GM23338 (cell line): ENCODE results near the gene CACTIN. TPM values are rescaled to one million over a fixed set of nuclear protein-coding genes. Genes with fewer than 3 reads are reported as not detected.

Source experiments
- ATAC-seq: fragments of 200-7000 bp; cut with Tn5 transposase; 3 replicates; pipeline ENCODE4 v1.9.1; 2020
- DNase-seq: peaks from one replicate; pipeline ENCODE4 v3.0.0-alpha.2; 2015; ENCODE audit warnings: low spot score
- H2AFZ ChIP-seq: fragments of 200-600 bp; sonication (generic); 2 replicates; pipeline ENCODE4 v1.8.0; 2016; ENCODE audit warnings: antibody characterized with exemption, mild to moderate bottlenecking, moderate library complexity
- H3F3A ChIP-seq: fragments of 200-600 bp; sonication (generic); replicated peaks from 2 replicates; pipeline ENCODE4 v1.8.0; 2017; ENCODE audit warnings: antibody characterized with exemption, mixed run types, low read depth
- H3K27ac ChIP-seq: fragments of 200-600 bp; sonication (generic); 2 replicates; pipeline ENCODE4 v1.6.1; 2016; ENCODE audit warnings: low read depth
- H3K27me3 ChIP-seq: fragments of 200-600 bp; sonication (generic); 2 replicates; pipeline ENCODE4 v1.8.0; 2016; ENCODE audit warnings: mild to moderate bottlenecking, mixed run types, moderate library complexity; ENCODE audit not compliant: insufficient read depth
- H3K36me3 ChIP-seq: fragments of 200-600 bp; sonication (generic); 2 replicates; pipeline ENCODE4 v1.8.0; 2016; ENCODE audit warnings: mild to moderate bottlenecking; ENCODE audit not compliant: insufficient read depth
- H3K4me1 ChIP-seq: fragments of 200-600 bp; sonication (generic); 2 replicates; pipeline ENCODE4 v1.8.0; 2016; ENCODE audit warnings: mild to moderate bottlenecking, moderate library complexity; ENCODE audit not compliant: insufficient read depth
- H3K4me2 ChIP-seq: fragments of 200-600 bp; sonication (generic); 2 replicates; pipeline ENCODE4 v1.7.1; 2017; ENCODE audit warnings: mixed run types
- H3K4me3 ChIP-seq: fragments of 200-600 bp; sonication (generic); 2 replicates; pipeline ENCODE4 v1.6.1; 2016; ENCODE audit warnings: mixed run types
- H3K79me2 ChIP-seq: fragments of 200-600 bp; sonication (generic); replicated peaks from 2 replicates; pipeline ENCODE4 v1.8.0; 2017; ENCODE audit warnings: mild to moderate bottlenecking; ENCODE audit not compliant: insufficient read depth
- H3K9me2 ChIP-seq: fragments of 200-600 bp; sonication (generic); 2 replicates; pipeline ENCODE4 v1.8.0; 2017; ENCODE audit not compliant: insufficient read depth
- H4K20me1 ChIP-seq: fragments of 200-600 bp; sonication (generic); replicated peaks from 2 replicates; pipeline ENCODE4 v1.8.0; 2017; ENCODE audit warnings: mild to moderate bottlenecking; ENCODE audit not compliant: insufficient read depth
- H3K27ac Mint-ChIP-seq: 2 replicates; pipeline ENCODE4 v1.8.0; 2020; ENCODE audit warnings: inconsistent platforms, mild to moderate bottlenecking, moderate library complexity, mixed read lengths
- H3K27me3 Mint-ChIP-seq: 3 replicates; pipeline ENCODE4 v1.8.0; 2022; ENCODE audit warnings: low read depth, mild to moderate bottlenecking, moderate library complexity, mixed read lengths, inconsistent platforms; ENCODE audit not compliant: insufficient read depth, poor library complexity
- H3K36me3 Mint-ChIP-seq: 3 replicates; pipeline ENCODE4 v1.8.0; 2021; ENCODE audit warnings: low read depth, mild to moderate bottlenecking, inconsistent platforms, moderate library complexity, mixed read lengths
- H3K4me1 Mint-ChIP-seq: 3 replicates; pipeline ENCODE4 v1.8.0; 2020; ENCODE audit warnings: mild to moderate bottlenecking, inconsistent platforms, mixed read lengths
- H3K4me3 Mint-ChIP-seq: 3 replicates; pipeline ENCODE4 v1.8.0; 2021; ENCODE audit warnings: moderate library complexity, mild to moderate bottlenecking, inconsistent platforms, mixed read lengths
- H3K9me3 Mint-ChIP-seq: 3 replicates; pipeline ENCODE4 v1.8.0; 2020; ENCODE audit warnings: moderate library complexity, mild to moderate bottlenecking, inconsistent platforms, mixed read lengths
- ZNF114 ChIP-seq: fragments of 250-450 bp; sonication (Bioruptor Pico); IDR thresholded peaks from 2 replicates; pipeline ENCODE4 v1.5.0; 2020; ENCODE audit warnings: mild to moderate bottlenecking, moderate library complexity
- ZNF331 ChIP-seq: fragments of 250-450 bp; sonication (Bioruptor Pico); IDR thresholded peaks from 2 replicates; pipeline ENCODE4 v1.5.0; 2020; ENCODE audit warnings: low read depth, mild to moderate bottlenecking, moderate library complexity
- polyA plus RNA-seq: library from polyadenylated mRNA; unstranded; fragments of >200 nt; fragmentation: Nextera tagmentation; extraction: Ambion mirVana; gene quantifications from 2 replicates; pipeline ENCODE4 v1.2.1, GENCODE V29; 2016
- total RNA-seq: library from RNA; depleted of rRNA; stranded (reverse); fragments of >200 nt; shearing (Covaris generic); gene quantifications from 2 replicates; pipeline ENCODE4 v1.2.3, GENCODE V29; 2014
- TF ChIP-seq, protein P1 (sequence below): IDR thresholded peaks from 2 replicates; pipeline ENCODE4 v1.6.1; 2016; ENCODE audit warnings: antibody characterized with exemption
- TF ChIP-seq, protein P2 (sequence below), 2 experiments: fragments of 200-600 bp in 1 of 2; sonication (generic) in 1 of 2; conservative IDR thresholded peaks; 2 replicates each; pipeline versions ENCODE4 v1.5.1 to v1.6.1; 2016 to 2017; ENCODE audit warnings: antibody characterized with exemption in 2 of 2, low read depth in 2 of 2, mild to moderate bottlenecking in 2 of 2, moderate library complexity in 1 of 2

The CACTIN gene
- total and polyA plus RNA-seq, 2 experiments from 2014 or later, result 14.3 to 47.4 TPM

DNA sequence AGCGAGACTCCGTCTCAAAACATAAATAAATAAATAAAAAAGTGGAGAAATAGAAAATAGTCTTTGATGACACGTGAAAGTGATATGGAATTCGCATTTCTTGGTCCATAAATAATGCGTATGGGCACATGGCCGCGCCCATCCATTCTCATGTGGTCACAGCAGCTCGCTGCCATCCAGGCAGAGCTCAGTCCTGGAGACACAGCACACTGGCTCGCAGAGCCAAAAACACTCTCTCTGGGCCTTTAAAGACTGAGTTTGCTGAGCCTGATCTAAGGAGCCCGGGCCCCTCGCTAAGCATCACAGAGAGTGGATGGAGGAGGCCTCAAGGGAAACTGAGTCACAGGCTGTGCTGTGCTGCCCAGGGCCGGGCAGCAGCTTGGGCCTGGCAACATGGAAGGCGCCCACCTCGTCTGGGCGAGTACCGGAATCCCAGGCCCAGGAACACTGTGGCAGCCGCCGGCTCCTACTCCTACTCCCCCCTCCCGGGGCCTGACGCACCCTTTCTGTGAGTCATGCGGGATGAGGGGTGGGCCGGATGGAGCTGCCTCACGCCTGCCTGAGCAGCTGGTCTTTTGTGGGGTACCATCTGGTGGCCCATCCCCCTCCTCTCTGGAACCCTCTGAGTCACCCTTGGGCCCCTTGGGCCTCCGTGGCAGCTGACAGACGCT lies 28.9 kb upstream of the CACTIN start:
- TF ChIP-seq, protein P1, sequence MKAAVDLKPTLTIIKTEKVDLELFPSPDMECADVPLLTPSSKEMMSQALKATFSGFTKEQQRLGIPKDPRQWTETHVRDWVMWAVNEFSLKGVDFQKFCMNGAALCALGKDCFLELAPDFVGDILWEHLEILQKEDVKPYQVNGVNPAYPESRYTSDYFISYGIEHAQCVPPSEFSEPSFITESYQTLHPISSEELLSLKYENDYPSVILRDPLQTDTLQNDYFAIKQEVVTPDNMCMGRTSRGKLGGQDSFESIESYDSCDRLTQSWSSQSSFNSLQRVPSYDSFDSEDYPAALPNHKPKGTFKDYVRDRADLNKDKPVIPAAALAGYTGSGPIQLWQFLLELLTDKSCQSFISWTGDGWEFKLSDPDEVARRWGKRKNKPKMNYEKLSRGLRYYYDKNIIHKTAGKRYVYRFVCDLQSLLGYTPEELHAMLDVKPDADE, result no peak
- no peak for TF ChIP-seq ZNF114 (CRISPR knock-in tag)
- no peaks in the 10 kb centered on the region for H3K79me2 ChIP-seq
- DNase-seq (no peak), ATAC-seq (no peak)
- H3K4me3 ChIP-seq, result no peak overlapping the region
- H3F3A ChIP-seq, result no peaks in the 10 kb centered on the region
- no peaks in the 10 kb centered on the region for H3K9me2 ChIP-seq
- no peaks in the 10 kb centered on the region for H3K4me1 Mint-ChIP-seq
- no peaks in the 10 kb centered on the region for H3K9me3 Mint-ChIP-seq
- no peak overlapping the region for H3K27ac Mint-ChIP-seq
- H3K36me3 ChIP-seq, result no peaks in the 10 kb centered on the region
- no peaks in the 10 kb centered on the region for H3K4me1 ChIP-seq
- H4K20me1 ChIP-seq, result no peaks in the 10 kb centered on the region; the same call in 1 of the 2 replicates
- no peaks in the 10 kb centered on the region for H3K27me3 ChIP-seq
- peaks cover 1% of the 10 kb centered on the region for H3K27me3 Mint-ChIP-seq
- H3K36me3 Mint-ChIP-seq, result peaks cover 14% of the 10 kb centered on the region
- H3K27ac ChIP-seq, result no peak overlapping the region
- H3K4me2 ChIP-seq, result no peak overlapping the region
- no peak overlapping the region for H2AFZ ChIP-seq
- no peak overlapping the region for H3K4me3 Mint-ChIP-seq

DNA sequence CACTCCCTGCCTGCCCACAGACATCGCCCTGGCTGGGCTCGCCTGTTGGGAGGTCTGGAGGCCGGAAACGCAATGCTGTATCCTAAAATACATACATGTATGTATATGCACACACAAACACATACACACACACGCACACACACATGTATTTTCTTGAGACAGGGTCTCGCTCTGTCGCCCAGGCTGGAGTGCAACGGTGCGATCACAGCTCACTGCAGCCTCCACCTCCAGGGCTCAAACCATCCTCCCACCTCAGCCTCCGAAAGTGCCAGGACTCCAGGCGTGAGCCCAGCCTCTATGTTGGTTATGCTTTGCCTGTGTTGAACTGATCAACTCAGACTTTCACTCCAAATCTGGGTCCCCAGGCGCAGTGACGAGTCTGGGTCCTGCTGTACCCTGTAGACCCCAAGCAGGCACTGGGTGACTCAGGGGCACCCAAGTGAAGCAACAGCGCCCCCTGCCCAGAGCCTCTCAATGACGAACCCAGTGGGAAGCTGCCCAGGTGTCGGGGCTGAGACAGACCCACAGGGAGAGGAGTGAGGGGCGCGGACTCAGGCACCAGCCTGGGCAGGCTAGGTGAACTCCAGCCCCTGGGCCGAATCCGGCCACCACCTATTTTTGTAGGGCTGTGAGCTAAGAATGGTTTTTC lies 27.4 kb upstream of the CACTIN start:
- TF ChIP-seq, protein P2, sequence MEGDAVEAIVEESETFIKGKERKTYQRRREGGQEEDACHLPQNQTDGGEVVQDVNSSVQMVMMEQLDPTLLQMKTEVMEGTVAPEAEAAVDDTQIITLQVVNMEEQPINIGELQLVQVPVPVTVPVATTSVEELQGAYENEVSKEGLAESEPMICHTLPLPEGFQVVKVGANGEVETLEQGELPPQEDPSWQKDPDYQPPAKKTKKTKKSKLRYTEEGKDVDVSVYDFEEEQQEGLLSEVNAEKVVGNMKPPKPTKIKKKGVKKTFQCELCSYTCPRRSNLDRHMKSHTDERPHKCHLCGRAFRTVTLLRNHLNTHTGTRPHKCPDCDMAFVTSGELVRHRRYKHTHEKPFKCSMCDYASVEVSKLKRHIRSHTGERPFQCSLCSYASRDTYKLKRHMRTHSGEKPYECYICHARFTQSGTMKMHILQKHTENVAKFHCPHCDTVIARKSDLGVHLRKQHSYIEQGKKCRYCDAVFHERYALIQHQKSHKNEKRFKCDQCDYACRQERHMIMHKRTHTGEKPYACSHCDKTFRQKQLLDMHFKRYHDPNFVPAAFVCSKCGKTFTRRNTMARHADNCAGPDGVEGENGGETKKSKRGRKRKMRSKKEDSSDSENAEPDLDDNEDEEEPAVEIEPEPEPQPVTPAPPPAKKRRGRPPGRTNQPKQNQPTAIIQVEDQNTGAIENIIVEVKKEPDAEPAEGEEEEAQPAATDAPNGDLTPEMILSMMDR (conservative IDR thresholded peaks at IDR 0.05; ENCODE audit: low read depth in 2 of 2), result peak; percentile 53 to 66
- TF ChIP-seq ZNF331 (CRISPR knock-in tag), result no peak
- H3K27ac Mint-ChIP-seq, result no peak overlapping the region

More for the DNA sequence above, 27.4 kb upstream of the CACTIN start:
- Histone ChIP-seq H3K36me3 (no peaks in the 10 kb centered on the region), H3K4me3 (no peak overlapping the region), H3K27me3 (no peaks in the 10 kb centered on the region), H2AFZ (no peak overlapping the region), H3K4me2 (no peak overlapping the region), H3F3A (no peaks in the 10 kb centered on the region), H3K4me1 (no peaks in the 10 kb centered on the region), H4K20me1 (no peaks in the 10 kb centered on the region; the same call in 1 of the 2 replicates), H3K27ac (no peak overlapping the region), H3K9me2 (no peaks in the 10 kb centered on the region), H3K79me2 (no peaks in the 10 kb centered on the region)
- Mint-ChIP-seq H3K4me1 (no peaks in the 10 kb centered on the region), H3K27me3 (peaks cover 1% of the 10 kb centered on the region), H3K36me3 (peaks cover 14% of the 10 kb centered on the region), H3K9me3 (no peaks in the 10 kb centered on the region), H3K4me3 (no peak overlapping the region)
- ATAC-seq, result peak; percentile 51
- DNase-seq, result peak; percentile 63
